WTC11 (cell line): ENCODE measurements around the gene SMARCA2. TPM values are rescaled to one million over a fixed set of nuclear protein-coding genes. Genes with fewer than 3 reads are reported as not detected.
A peak's percentile ranks its signal among the peaks of the same experiment; 100 is the strongest.

Experiments
- ATAC-seq: fragments of 200-7000 bp; cut with Tn5 transposase; 2 replicates; pipeline ENCODE4 v1.10.0; 2021; ENCODE audit warnings: mild to moderate bottlenecking, moderate library complexity
- CTCF ChIA-PET: fragments of 300-600 bp; sonication (Branson Sonifier 250); formaldehyde crosslinking; loops from one replicate; lab custom pipeline; 2021; ENCODE audit warnings: antibody characterized with exemption; lab: Charles Lee
- POLR2A ChIA-PET: fragments of 350-600 bp; sonication (Branson Sonifier 250); formaldehyde crosslinking; loops from one replicate; lab custom pipeline; 2021; ENCODE audit warnings: antibody characterized with exemption; lab: Charles Lee
- DNase-seq: peaks from one replicate; pipeline ENCODE4 v3.0.0; 2021; ENCODE audit warnings: low spot score
- H3K27ac Mint-ChIP-seq: 2 replicates; pipeline ENCODE4 v1.8.0; 2021; ENCODE audit warnings: mixed read lengths
- H3K27me3 Mint-ChIP-seq: 2 replicates; pipeline ENCODE4 v1.8.0; 2021; ENCODE audit warnings: low read depth, mild to moderate bottlenecking, moderate library complexity, mixed read lengths
- H3K36me3 Mint-ChIP-seq: 2 replicates; pipeline ENCODE4 v1.8.0; 2021; ENCODE audit warnings: mixed read lengths
- H3K4me1 Mint-ChIP-seq: 2 replicates; pipeline ENCODE4 v1.8.0; 2022; ENCODE audit warnings: mixed read lengths
- H3K4me3 Mint-ChIP-seq: 2 replicates; pipeline ENCODE4 v1.8.0; 2021; ENCODE audit warnings: mild to moderate bottlenecking, moderate library complexity, mixed read lengths
- H3K9me3 Mint-ChIP-seq: 2 replicates; pipeline ENCODE4 v1.8.0; 2021; ENCODE audit warnings: mixed read lengths
- CREM ChIP-seq: sonication (generic); formaldehyde crosslinking; IDR thresholded peaks from 2 replicates; pipeline ENCODE4 v1.8.1; 2022; ENCODE audit warnings: mild to moderate bottlenecking, missing genetic modification reagents, moderate library complexity
- FOXP4 ChIP-seq: sonication (generic); formaldehyde crosslinking; IDR thresholded peaks from 2 replicates; pipeline ENCODE4 v1.8.0; 2022; ENCODE audit warnings: mild to moderate bottlenecking, missing genetic modification reagents
- GRHL2 ChIP-seq: fragments of 250-450 bp; sonication (Bioruptor Pico); IDR thresholded peaks from 2 replicates; pipeline ENCODE4 v1.8.0; 2022; ENCODE audit warnings: mild to moderate bottlenecking, moderate library complexity; ENCODE audit not compliant: insufficient replicate concordance, severe bottlenecking
- HMGXB4 ChIP-seq: sonication (generic); formaldehyde crosslinking; IDR thresholded peaks from 2 replicates; pipeline ENCODE4 v1.8.1; 2023; ENCODE audit warnings: mild to moderate bottlenecking, moderate library complexity, missing genetic modification reagents
- JUN ChIP-seq: sonication (generic); formaldehyde crosslinking; IDR thresholded peaks from 2 replicates; pipeline ENCODE4 v1.8.0; 2023; ENCODE audit warnings: mild to moderate bottlenecking, missing genetic modification reagents
- MXD4 ChIP-seq: fragments of 250-450 bp; sonication (Bioruptor Pico); IDR thresholded peaks from 2 replicates; pipeline ENCODE4 v1.8.0; 2021; ENCODE audit warnings: mild to moderate bottlenecking, moderate library complexity, borderline replicate concordance
- MYBL2 ChIP-seq: sonication (generic); formaldehyde crosslinking; IDR thresholded peaks from 2 replicates; pipeline ENCODE4 v1.8.1; 2023; ENCODE audit warnings: mild to moderate bottlenecking, moderate library complexity, missing genetic modification reagents
- NR3C1 ChIP-seq: sonication (generic); formaldehyde crosslinking; conservative IDR thresholded peaks from 2 replicates; pipeline ENCODE4 v1.8.1; 2023; ENCODE audit warnings: low read depth, mild to moderate bottlenecking, missing genetic modification reagents
- PRDM15 ChIP-seq: sonication (generic); formaldehyde crosslinking; IDR thresholded peaks from 2 replicates; pipeline ENCODE4 v1.8.0; 2022; ENCODE audit warnings: missing genetic modification reagents
- SMAD4 ChIP-seq: sonication (generic); formaldehyde crosslinking; IDR thresholded peaks from 2 replicates; pipeline ENCODE4 v1.8.0; 2022; ENCODE audit warnings: mild to moderate bottlenecking, missing genetic modification reagents
- TP53 ChIP-seq: sonication (generic); formaldehyde crosslinking; IDR thresholded peaks from 2 replicates; pipeline ENCODE4 v1.8.1; 2023; ENCODE audit warnings: mild to moderate bottlenecking, missing genetic modification reagents
- USF1 ChIP-seq: sonication (generic); formaldehyde crosslinking; IDR thresholded peaks from 2 replicates; pipeline ENCODE4 v1.8.0; 2022; ENCODE audit warnings: mild to moderate bottlenecking, missing genetic modification reagents
- ZBTB21 ChIP-seq: sonication (generic); formaldehyde crosslinking; IDR thresholded peaks from 2 replicates; pipeline ENCODE4 v1.8.1; 2023; ENCODE audit warnings: mild to moderate bottlenecking, missing genetic modification reagents, borderline replicate concordance
- ZNF138 ChIP-seq: sonication (generic); formaldehyde crosslinking; conservative IDR thresholded peaks from 2 replicates; pipeline ENCODE4 v1.8.1; 2022; ENCODE audit warnings: mild to moderate bottlenecking, moderate library complexity, missing genetic modification reagents
- ZNF219 ChIP-seq: sonication (generic); formaldehyde crosslinking; IDR thresholded peaks from 2 replicates; pipeline ENCODE4 v1.8.0; 2023; ENCODE audit warnings: missing genetic modification reagents, mild to moderate bottlenecking, borderline replicate concordance
- ZNF232 ChIP-seq: sonication (generic); formaldehyde crosslinking; IDR thresholded peaks from 2 replicates; pipeline ENCODE4 v1.8.0; 2022; ENCODE audit warnings: mild to moderate bottlenecking, missing genetic modification reagents
- total RNA-seq: library from RNA; stranded (reverse); gene quantifications from 3 replicates; pipeline ENCODE4 v1.2.3, GENCODE V29; 2021
- TF ChIP-seq, protein P1 (sequence below): sonication (generic); formaldehyde crosslinking; IDR thresholded peaks from 2 replicates; pipeline ENCODE4 v1.8.1; 2023; ENCODE audit warnings: mild to moderate bottlenecking, missing genetic modification reagents, moderate library complexity
- TF ChIP-seq, protein P2 (sequence below): sonication (generic); formaldehyde crosslinking; IDR thresholded peaks from 2 replicates; pipeline ENCODE4 v1.8.1; 2023; ENCODE audit warnings: mild to moderate bottlenecking, missing genetic modification reagents, moderate library complexity

SMARCA2 gene
- total RNA-seq, 1 experiment from 2014 or later, result 20.3 TPM

DNA sequence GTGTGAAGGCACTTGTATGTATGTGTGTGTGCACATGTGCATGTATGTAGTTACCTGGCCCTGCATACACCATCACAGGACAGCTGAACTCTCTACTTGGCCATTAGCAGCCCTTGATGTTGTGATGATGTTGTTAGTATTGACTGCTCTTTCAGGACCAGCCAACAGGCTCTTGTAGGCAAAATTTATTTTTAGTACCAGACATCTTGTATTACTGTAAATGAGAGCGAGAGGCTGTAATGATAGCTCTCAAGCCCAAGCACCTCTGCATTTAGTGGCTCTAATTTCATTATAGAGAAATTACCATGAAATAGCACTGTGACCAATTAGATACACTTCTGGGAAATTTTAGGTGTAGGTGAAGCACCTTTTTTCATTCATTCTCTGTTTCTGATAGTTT lies 158.0 kb downstream of the SMARCA2 start:
- H3K4me3 Mint-ChIP-seq, result no peak overlapping the region
- ChIA-PET CTCF (no interaction called here), POLR2A (no interaction called here)
- H3K27me3 Mint-ChIP-seq, result no peaks in the 10 kb centered on the region
- no peak for ATAC-seq
- no peak for DNase-seq
- no peak for TF ChIP-seq USF1
- H3K27ac Mint-ChIP-seq, result no peak overlapping the region
- H3K4me1 Mint-ChIP-seq, result peaks cover 11% of the 10 kb centered on the region
- H3K9me3 Mint-ChIP-seq, result no peaks in the 10 kb centered on the region
- H3K36me3 Mint-ChIP-seq, result no peaks in the 10 kb centered on the region

DNA sequence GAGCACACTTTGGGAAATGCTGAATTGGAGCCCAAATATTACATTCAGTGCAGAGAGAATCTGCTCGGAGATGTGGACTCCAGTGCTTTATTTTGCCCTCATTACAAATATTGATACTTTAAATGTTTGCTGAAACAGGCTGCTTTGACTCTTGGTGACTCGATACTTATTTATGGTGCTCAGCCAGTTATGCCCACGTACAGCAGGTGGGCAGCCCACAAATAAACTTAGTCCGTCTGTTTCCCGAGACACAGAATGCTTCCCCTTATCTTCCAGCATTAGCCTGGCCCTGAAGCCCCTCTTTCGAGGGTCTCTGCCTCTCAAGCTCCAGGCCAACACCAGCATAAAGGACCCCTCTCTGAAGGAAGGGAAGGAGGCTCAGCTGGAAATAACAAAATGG lies 158.7 kb downstream of the SMARCA2 start:
- H3K36me3 Mint-ChIP-seq, result no peaks in the 10 kb centered on the region
- ATAC-seq (no peak), DNase-seq (no peak)
- H3K4me3 Mint-ChIP-seq, result no peak overlapping the region
- H3K27ac Mint-ChIP-seq, result 0 out of 2 replicates have a peak overlapping the region, but pooled peaks have one; percentile 7
- peaks cover 18% of the 10 kb centered on the region for H3K4me1 Mint-ChIP-seq
- TF ChIP-seq ZBTB21 (CRISPR knock-in tag) (no peak), TP53 (CRISPR knock-in tag) (no peak), CREM (CRISPR knock-in tag) (no peak), MXD4 (CRISPR knock-in tag) (no peak), USF1 (no peak), HMGXB4 (CRISPR knock-in tag) (no peak), JUN (no peak), ZNF138 (CRISPR knock-in tag) (no peak)
- TF ChIP-seq, protein P1, sequence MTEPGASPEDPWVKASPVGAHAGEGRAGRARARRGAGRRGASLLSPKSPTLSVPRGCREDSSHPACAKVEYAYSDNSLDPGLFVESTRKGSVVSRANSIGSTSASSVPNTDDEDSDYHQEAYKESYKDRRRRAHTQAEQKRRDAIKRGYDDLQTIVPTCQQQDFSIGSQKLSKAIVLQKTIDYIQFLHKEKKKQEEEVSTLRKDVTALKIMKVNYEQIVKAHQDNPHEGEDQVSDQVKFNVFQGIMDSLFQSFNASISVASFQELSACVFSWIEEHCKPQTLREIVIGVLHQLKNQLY (CRISPR knock-in tag), result no peak
- TF ChIP-seq, all 79 proteins: peak for 0
- CTCF ChIA-PET, result no interaction called here
- Mint-ChIP-seq H3K27me3 (no peaks in the 10 kb centered on the region), H3K9me3 (no peaks in the 10 kb centered on the region)
- POLR2A ChIA-PET, result no interaction called here

- ATAC-seq, result no peak
- Mint-ChIP-seq H3K4me3 (no peak overlapping the region), H3K27ac (0 out of 2 replicates have a peak overlapping the region, but pooled peaks have one; percentile 7), H3K36me3 (no peaks in the 10 kb centered on the region)
- POLR2A ChIA-PET, result no interaction called here
- no peak for TF ChIP-seq MYBL2
- TF ChIP-seq, all 79 proteins: peak for 0
- DNase-seq, result no peak
- CTCF ChIA-PET, result no interaction called here
- Mint-ChIP-seq H3K4me1 (peaks cover 17% of the 10 kb centered on the region), H3K9me3 (no peaks in the 10 kb centered on the region), H3K27me3 (no peaks in the 10 kb centered on the region)
Measured at GRCh38 chr9:2174306-2174705, 159.2 kb downstream of the SMARCA2 start.

GRCh38 chr9:2174911-2175310 lies 159.8 kb downstream of the SMARCA2 start:
- Mint-ChIP-seq H3K9me3 (no peaks in the 10 kb centered on the region), H3K36me3 (no peaks in the 10 kb centered on the region), H3K27ac (no peak overlapping the region), H3K4me3 (no peak overlapping the region), H3K4me1 (peaks cover 21% of the 10 kb centered on the region), H3K27me3 (no peaks in the 10 kb centered on the region)
- CTCF ChIA-PET, result no interaction called here
- POLR2A ChIA-PET, result no interaction called here
- DNase-seq (no peak), ATAC-seq (no peak)
- no peak for TF ChIP-seq ZNF232
- no peak for TF ChIP-seq GRHL2 (CRISPR knock-in tag)
- no peak for TF ChIP-seq ZNF219
- TF ChIP-seq PRDM15 (CRISPR knock-in tag), result no peak
- no peak for TF ChIP-seq FOXP4
- TF ChIP-seq, protein P2, sequence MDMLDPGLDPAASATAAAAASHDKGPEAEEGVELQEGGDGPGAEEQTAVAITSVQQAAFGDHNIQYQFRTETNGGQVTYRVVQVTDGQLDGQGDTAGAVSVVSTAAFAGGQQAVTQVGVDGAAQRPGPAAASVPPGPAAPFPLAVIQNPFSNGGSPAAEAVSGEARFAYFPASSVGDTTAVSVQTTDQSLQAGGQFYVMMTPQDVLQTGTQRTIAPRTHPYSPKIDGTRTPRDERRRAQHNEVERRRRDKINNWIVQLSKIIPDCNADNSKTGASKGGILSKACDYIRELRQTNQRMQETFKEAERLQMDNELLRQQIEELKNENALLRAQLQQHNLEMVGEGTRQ (CRISPR knock-in tag), result no peak
- TF ChIP-seq NR3C1 (CRISPR knock-in tag), result no peak
- no peak for TF ChIP-seq SMAD4 (CRISPR knock-in tag)
